Measurements from ENCODE around the gene C1orf35. TPM values are rescaled to one million over a fixed set of nuclear protein-coding genes. Genes with fewer than 3 reads are reported as not detected.

C1orf35 gene
- total and polyA plus RNA-seq, 2 of the 8 experiments (the other 6 are each of a cell fraction or from before 2014, with no cell fraction given) = 18.6 to 19.9 TPM

- Histone ChIP-seq H3K36me3 (ENCODE audit: control insufficient read depth in 2 of 4, insufficient read depth in 4 of 4, low read length in 3 of 4) (no peaks in the 10 kb centered on the region), H4K91ac (replicated peaks; ENCODE audit: insufficient read length, low read length) (no peak overlapping the region), H4K8ac (ENCODE audit: extremely low read depth, insufficient read depth, low read length) (no peak overlapping the region), H3K4me1 (replicated peaks in 1 of 4; ENCODE audit: control insufficient read depth in 3 of 4, insufficient read depth in 4 of 4, low read length in 3 of 4) (no peaks in the 10 kb centered on the region), H3K4me2 (ENCODE audit: insufficient read depth in 1 of 2, low read depth in 2 of 2, low read length in 2 of 2) (no peak overlapping the region), H4K20me1 (replicated peaks in 1 of 2; ENCODE audit: control insufficient read depth in 1 of 2, insufficient read depth in 2 of 2, low read length in 2 of 2) (no peaks in the 10 kb centered on the region), H3K23ac (ENCODE audit: insufficient read length) (no peak overlapping the region), H3K56ac (replicated peaks; ENCODE audit: insufficient read length, low read depth, low read length) (no peak overlapping the region), H3K4ac (replicated peaks; ENCODE audit: insufficient read length, low read depth, low read length) (no peak overlapping the region), H2BK12ac (ENCODE audit: low read depth, low read length) (no peak overlapping the region), H2BK20ac (ENCODE audit: low read length) (no peak overlapping the region), H3K14ac (ENCODE audit: insufficient read length) (no peak overlapping the region), H3K79me2 (ENCODE audit: control insufficient read depth in 1 of 2, insufficient read depth in 2 of 2, low read length in 2 of 2) (no peaks in the 10 kb centered on the region), H2AK5ac (ENCODE audit: low read depth, low read length) (no peak overlapping the region), H2AFZ (ENCODE audit: low read length) (no peak overlapping the region), H2BK15ac (ENCODE audit: low read length) (no peak overlapping the region), H3K18ac (ENCODE audit: extremely low read depth, low read length) (no peak overlapping the region), H3K9ac (replicated peaks in 1 of 4; ENCODE audit: extremely low read depth in 1 of 4, low read depth in 3 of 4, low read length in 3 of 4) (no peak overlapping the region), H4K5ac (ENCODE audit: insufficient read length, low read depth, low read length) (no peak overlapping the region), H3K27ac (ENCODE audit: low read depth, low read length) (no peak overlapping the region), H2BK5ac (ENCODE audit: low read depth, low read length) (no peak overlapping the region), H3K23me2 (ENCODE audit: low read depth, low read length) (no peaks in the 10 kb centered on the region), H2BK120ac (replicated peaks; ENCODE audit: low read depth, low read length) (no peak overlapping the region), H3K9me3 (ENCODE audit: insufficient read depth in 2 of 2, low read depth in 1 of 2, low read length in 1 of 2) (peaks cover 14 to 19% of the 10 kb centered on the region in 2 experiments), H3K4me3 (ENCODE audit: extremely low read depth in 1 of 4, insufficient read depth in 2 of 4, low read depth in 3 of 4, low read length in 4 of 4) (no peak overlapping the region), H3K79me1 (ENCODE audit: low read depth, low read length) (no peaks in the 10 kb centered on the region), H3K27me3 (replicated peaks in 1 of 4; ENCODE audit: control insufficient read depth in 3 of 4, extremely low read depth in 1 of 4, insufficient read depth in 3 of 4, low read length in 3 of 4) (no peaks in the 10 kb centered on the region; a peak in 3 of 7 replicates)
- no peak for FAIRE-seq
- WGBS, 2 experiments (ENCODE audit: extremely low coverage in 1 of 2, insufficient coverage in 1 of 2, insufficient read length in 1 of 2, insufficient replicate concordance in 2 of 2, low coverage in 1 of 2, low lambda C conversion rate in 2 of 2, missing lambda C conversion rate in 1 of 2) = 84% methylated on average over 5 of the region's 5 CpGs; no CpG with 5 or more reads in 1 of the 2 experiments
- ChIA-PET POLR2A (ENCODE audit: partially characterized antibody) (interaction anchor here (0.7 to 2.2 kb wide), 2 partner anchors 11 to 50 kb away, joined by 3 to 9 read pairs; no protein-coding TSS in a partner anchor), CTCF (ENCODE audit: partially characterized antibody) (interaction anchor here (1.0 to 2.5 kb wide), 3 partner anchors 9 to 201 kb away, joined by 3 to 11 read pairs (median 4); no protein-coding TSS in a partner anchor)
- no peak for DNase-seq (ENCODE audit: low read depth in 1 of 2, low spot score in 2 of 2)
- TF ChIP-seq CBX5 (IDR thresholded peaks at IDR 0.05; ENCODE audit: low read depth, low read length) (no peak), ATF3 (IDR thresholded peaks at IDR 0.05; ENCODE audit: insufficient read depth, low read depth, low read length) (no peak), SP4 (IDR thresholded peaks at IDR 0.05; ENCODE audit: low read length) (no peak), POLR2A (IDR thresholded peaks at IDR 0.05; ENCODE audit: control extremely low read depth in 1 of 2, low read depth in 2 of 2, low read length in 2 of 2) (no peak), RNF2 (IDR thresholded peaks at IDR 0.05; ENCODE audit: borderline replicate concordance, low read depth, low read length, missing control alignments, poor library complexity, severe bottlenecking) (no peak), MAFK (IDR thresholded peaks at IDR 0.05; ENCODE audit: low read depth, low read length) (no peak), EGR1 (IDR thresholded peaks at IDR 0.05; ENCODE audit: borderline replicate concordance, low read depth, low read length) (no peak), FOSL1 (IDR thresholded peaks at IDR 0.05; ENCODE audit: insufficient read depth, low read depth, low read length) (no peak), HDAC2 (IDR thresholded peaks at IDR 0.05; ENCODE audit: borderline replicate concordance in 1 of 2, low read depth in 2 of 2, low read length in 2 of 2) (no peak), BACH1 (IDR thresholded peaks at IDR 0.05; ENCODE audit: low read length) (no peak), SIRT6 (IDR thresholded peaks at IDR 0.05; ENCODE audit: low read length) (no peak), HDAC6 (IDR thresholded peaks at IDR 0.05; ENCODE audit: low read depth, low read length) (no peak), TCF12 (IDR thresholded peaks at IDR 0.05; ENCODE audit: low read depth, low read length) (no peak)
These were observed 17.8 kb upstream of the C1orf35 start for GRCh38 chr1:228120857-228121489.
